H9 (cell line): Measurements from ENCODE around the gene IGSF5. TPM values are rescaled to one million over a fixed set of nuclear protein-coding genes. Genes with fewer than 3 reads are reported as not detected.

Experiments
- DNase-seq: peaks from one replicate; pipeline ENCODE4 v3.0.0-alpha.2; 2017
- H2AFZ ChIP-seq: one replicate; pipeline ENCODE4 v1.6.1; 2013; ENCODE audit warnings: mild to moderate bottlenecking, low read length, control low read depth, moderate library complexity
- H2AK5ac ChIP-seq: 2 replicates; pipeline ENCODE4 v1.6.1; 2013; ENCODE audit warnings: low read length, control low read depth, mixed read lengths; ENCODE audit not compliant: insufficient read length
- H2BK120ac ChIP-seq: one replicate; pipeline ENCODE4 v1.6.1; 2013; ENCODE audit warnings: low read depth, mild to moderate bottlenecking, low read length, control low read depth, inconsistent platforms; ENCODE audit not compliant: poor library complexity, severe bottlenecking
- H2BK12ac ChIP-seq: 2 replicates; pipeline ENCODE4 v1.6.1; 2013; ENCODE audit warnings: low read length, control low read depth, mixed read lengths, low read depth; ENCODE audit not compliant: insufficient read length
- H2BK15ac ChIP-seq: 2 replicates; pipeline ENCODE4 v1.6.1; 2013; ENCODE audit warnings: low read depth, low read length, control low read depth
- H2BK20ac ChIP-seq: one replicate; pipeline ENCODE4 v1.6.1; 2013; ENCODE audit warnings: low read depth, mild to moderate bottlenecking, low read length, control low read depth, inconsistent platforms; ENCODE audit not compliant: poor library complexity, severe bottlenecking
- H2BK5ac ChIP-seq: 2 replicates; pipeline ENCODE4 v1.6.1; 2013; ENCODE audit warnings: low read length, control low read depth, mixed read lengths; ENCODE audit not compliant: insufficient read length
- H3K14ac ChIP-seq: 2 replicates; pipeline ENCODE4 v1.6.1; 2013; ENCODE audit warnings: low read length, control low read depth; ENCODE audit not compliant: insufficient read depth
- H3K18ac ChIP-seq: 2 replicates; pipeline ENCODE4 v1.6.1; 2013; ENCODE audit warnings: low read depth, mild to moderate bottlenecking, mixed read lengths, low read length, control low read depth; ENCODE audit not compliant: insufficient read length
- H3K23ac ChIP-seq: 2 replicates; pipeline ENCODE4 v1.6.1; 2013; ENCODE audit warnings: low read length, control low read depth, mixed read lengths, low read depth; ENCODE audit not compliant: insufficient read length
- H3K23me2 ChIP-seq: 2 replicates; pipeline ENCODE4 v1.6.1; 2013; ENCODE audit warnings: low read depth, mild to moderate bottlenecking, mixed read lengths, low read length, control low read depth; ENCODE audit not compliant: insufficient read length, poor library complexity, severe bottlenecking
- H3K27ac ChIP-seq: 2 replicates; pipeline ENCODE4 v1.5.1; 2013; ENCODE audit warnings: low read length, control low read depth, mixed read lengths, low read depth; ENCODE audit not compliant: insufficient read length
- H3K27me3 ChIP-seq: 2 replicates; pipeline ENCODE4 v1.6.1; 2013; ENCODE audit warnings: low read length, control low read depth, inconsistent platforms; ENCODE audit not compliant: insufficient read depth
- H3K4ac ChIP-seq: 2 replicates; pipeline ENCODE4 v1.6.1; 2013; ENCODE audit warnings: low read depth, mild to moderate bottlenecking, control low read depth, inconsistent platforms, low read length, moderate library complexity
- H3K4me1 ChIP-seq: 2 replicates; pipeline ENCODE4 v1.6.1; 2013; ENCODE audit warnings: low read length, control low read depth, inconsistent platforms; ENCODE audit not compliant: insufficient read depth
- H3K4me2 ChIP-seq: 2 replicates; pipeline ENCODE4 v1.6.1; 2013; ENCODE audit warnings: low read length, control low read depth, mixed read lengths; ENCODE audit not compliant: insufficient read length, insufficient read depth
- H3K56ac ChIP-seq: 2 replicates; pipeline ENCODE4 v1.6.1; 2013; ENCODE audit warnings: low read depth, mild to moderate bottlenecking, mixed read lengths, low read length, control low read depth; ENCODE audit not compliant: insufficient read length
- H3K79me1 ChIP-seq: 2 replicates; pipeline ENCODE4 v1.6.1; 2013; ENCODE audit warnings: low read depth, mild to moderate bottlenecking, moderate library complexity, low read length, control low read depth, inconsistent platforms; ENCODE audit not compliant: insufficient read depth, poor library complexity, severe bottlenecking
- H3K79me2 ChIP-seq: 2 replicates; pipeline ENCODE4 v1.6.1; 2013; ENCODE audit warnings: low read length, control low read depth, inconsistent platforms; ENCODE audit not compliant: insufficient read depth
- H3K9ac ChIP-seq: 2 replicates; pipeline ENCODE4 v1.6.1; 2013; ENCODE audit warnings: low read length, control low read depth, mixed read lengths; ENCODE audit not compliant: insufficient read length; ENCODE audit errors: extremely low read depth
- H3K9me3 ChIP-seq: one replicate; pipeline ENCODE4 v1.6.1; 2013; ENCODE audit warnings: low read depth, low read length, inconsistent platforms; ENCODE audit not compliant: control insufficient read depth
- H3T11ph ChIP-seq: one replicate; pipeline ENCODE4 v1.6.1; 2013; ENCODE audit warnings: mild to moderate bottlenecking, low read length, control low read depth, inconsistent platforms
- H4K20me1 ChIP-seq: one replicate; pipeline ENCODE4 v1.6.1; 2013; ENCODE audit not compliant: control insufficient read depth, insufficient read length, insufficient read depth
- H4K5ac ChIP-seq: 2 replicates; pipeline ENCODE4 v1.6.1; 2013; ENCODE audit warnings: low read depth, mild to moderate bottlenecking, mixed read lengths, low read length, control low read depth; ENCODE audit not compliant: insufficient read length
- H4K8ac ChIP-seq: replicated peaks from 2 replicates; pipeline ENCODE4 v1.6.1; 2013; ENCODE audit warnings: low read length, control low read depth, mixed read lengths, low read depth; ENCODE audit not compliant: insufficient read length
- H4K91ac ChIP-seq: 2 replicates; pipeline ENCODE4 v1.6.1; 2013; ENCODE audit warnings: low read depth, mild to moderate bottlenecking, moderate library complexity, mixed read lengths, low read length, control low read depth; ENCODE audit not compliant: insufficient read length
- H3K27ac Mint-ChIP-seq, 3 experiments: 2 replicates in 2 of 3; 3 replicates in 1 of 3; pipeline ENCODE4 v1.8.0; 2020 to 2021; ENCODE audit warnings: mixed read lengths in 3 of 3, mild to moderate bottlenecking in 1 of 3, moderate library complexity in 1 of 3
- H3K27me3 Mint-ChIP-seq: 2 replicates; pipeline ENCODE4 v1.8.0; 2021; ENCODE audit warnings: low read depth, mild to moderate bottlenecking, moderate library complexity, mixed read lengths
- H3K36me3 Mint-ChIP-seq, 3 experiments: 2 replicates in 2 of 3; 3 replicates in 1 of 3; pipeline ENCODE4 v1.8.0; 2020 to 2021; ENCODE audit warnings: low read depth in 3 of 3, mixed read lengths in 3 of 3; ENCODE audit not compliant: insufficient read depth in 1 of 3
- H3K4me1 Mint-ChIP-seq, 2 experiments: 2 replicates each; pipeline ENCODE4 v1.8.0; 2020; ENCODE audit warnings: mixed read lengths in 2 of 2
- H3K4me3 Mint-ChIP-seq, 2 experiments: 2 replicates in 1 of 2; 3 replicates in 1 of 2; pipeline ENCODE4 v1.8.0; 2020 to 2021; ENCODE audit warnings: mild to moderate bottlenecking in 2 of 2, mixed read lengths in 2 of 2, moderate library complexity in 1 of 2
- H3K9me3 Mint-ChIP-seq, 2 experiments: 2 replicates in 1 of 2; 3 replicates in 1 of 2; pipeline ENCODE4 v1.8.0; 2020; ENCODE audit warnings: mild to moderate bottlenecking in 2 of 2, mixed read lengths in 2 of 2, moderate library complexity in 1 of 2
- CTCF ChIP-seq: fragments of 200-600 bp; sonication (generic); conservative IDR thresholded peaks from 3 replicates; pipeline ENCODE4 v1.8.0; 2021; ENCODE audit warnings: antibody characterized with exemption, mild to moderate bottlenecking
- WGBS: extraction: QIAGEN DNeasy Blood & Tissue Kit; methylation state at CpG from one replicate; pipeline ENCODE4 v1.1.7; 2013; ENCODE audit warnings: missing lambda C conversion rate, low lambda C conversion rate, mixed read lengths; ENCODE audit not compliant: insufficient read length; ENCODE audit errors: extremely low coverage; 5-methylcytosine and 5-hydroxymethylcytosine counted together
- total RNA-seq: library from RNA; stranded (reverse); gene quantifications from 2 replicates; pipeline ENCODE4 v1.2.1, GENCODE V29; 2021

Gene IGSF5
- total RNA-seq, 1 experiment from 2014 or later: 2.1 TPM

GRCh38 chr21:39703578-39703977 lies 41.4 kb upstream of the IGSF5 start:
- Mint-ChIP-seq H3K27ac (no peak overlapping the region; a peak in 1 of 7 replicates), H3K9me3 (peaks cover 31 to 32% of the 10 kb centered on the region in 2 experiments), H3K27me3 (no peaks in the 10 kb centered on the region; the same call in 1 of the 2 replicates), H3K36me3 (peaks cover 20 to 43% (median 38%) of the 10 kb centered on the region in 3 experiments), H3K4me1 (peaks cover 45 to 50% of the 10 kb centered on the region in 2 experiments), H3K4me3 (no peak overlapping the region)
- Histone ChIP-seq H3K14ac (no peak overlapping the region), H3T11ph (no peak overlapping the region), H3K18ac (no peak overlapping the region), H3K4ac (no peak overlapping the region), H2BK120ac (no peak overlapping the region), H4K5ac (no peak overlapping the region), H2BK5ac (no peak overlapping the region), H3K9me3 (no peaks in the 10 kb centered on the region), H3K27ac (no peak overlapping the region), H2BK12ac (no peak overlapping the region), H3K79me1 (no peaks in the 10 kb centered on the region), H2BK15ac (no peak overlapping the region), H3K4me1 (peaks cover 12% of the 10 kb centered on the region), H3K27me3 (no peaks in the 10 kb centered on the region), H2BK20ac (no peak overlapping the region), H3K79me2 (no peaks in the 10 kb centered on the region), H4K91ac (no peak overlapping the region), H3K9ac (no peak overlapping the region), H2AFZ (no peak overlapping the region), H3K4me2 (no peak overlapping the region), H4K8ac (no peak overlapping the region), H4K20me1 (no peaks in the 10 kb centered on the region), H3K23me2 (no peaks in the 10 kb centered on the region), H2AK5ac (no peak overlapping the region), H3K23ac (no peak overlapping the region), H3K56ac (no peak overlapping the region)
- no CpG with 5 or more reads among the region's 1 CpG for WGBS
- TF ChIP-seq CTCF: no peak
- no peak for DNase-seq
